Activated T-helper 17 cell treated with anti-CD3 and anti-CD28 coated beads, Interleukin-2, amount 50 U/mL, for 72 hours (primary cell): ENCODE results near the gene ABCC8. TPM values are rescaled to one million over a fixed set of nuclear protein-coding genes. Genes with fewer than 3 reads are reported as not detected.

Source experiments
- ATAC-seq: fragments of 150-1000 bp; cut with Tn5 transposase; replicated peaks from 2 replicates; pipeline ENCODE4 v1.10.0; 2021; ENCODE audit warnings: mild to moderate bottlenecking, moderate library complexity
- H3K27ac Mint-ChIP-seq: one replicate; pipeline ENCODE4 v1.8.0; 2022; ENCODE audit warnings: mixed read lengths
- H3K27me3 Mint-ChIP-seq: one replicate; pipeline ENCODE4 v1.8.0; 2022; ENCODE audit warnings: mixed read lengths
- H3K36me3 Mint-ChIP-seq: one replicate; pipeline ENCODE4 v1.8.0; 2022; ENCODE audit warnings: low read depth, mild to moderate bottlenecking, mixed read lengths
- H3K4me1 Mint-ChIP-seq: one replicate; pipeline ENCODE4 v1.8.0; 2022; ENCODE audit warnings: mixed read lengths
- H3K4me3 Mint-ChIP-seq: one replicate; pipeline ENCODE4 v1.8.0; 2022; ENCODE audit warnings: mild to moderate bottlenecking, mixed read lengths
- H3K9me3 Mint-ChIP-seq: one replicate; pipeline ENCODE4 v1.8.0; 2022; ENCODE audit warnings: mixed read lengths
- total RNA-seq, 2 donors: library from RNA; stranded (reverse); gene quantifications; one replicate each; pipeline ENCODE4 v1.2.3, GENCODE V29; 2022

The ABCC8 gene
- not detected for total RNA-seq

- ATAC-seq, result no peak
- Mint-ChIP-seq H3K4me1 (no peaks in the 10 kb centered on the region), H3K27me3 (peaks cover 50% of the 10 kb centered on the region), H3K4me3 (no peak within 1 kb of the TSS), H3K9me3 (no peaks in the 10 kb centered on the region), H3K27ac (no peak within 1 kb of the TSS), H3K36me3 (no peaks in the 10 kb centered on the region)
Observed at GRCh38 chr11:17476317-17477083, at the start of gene ABCC8. Gene ABCC8 (minus strand): TSS chr11:17476845. CDS start chr11:17476776, 69 bp downstream.

DNA sequence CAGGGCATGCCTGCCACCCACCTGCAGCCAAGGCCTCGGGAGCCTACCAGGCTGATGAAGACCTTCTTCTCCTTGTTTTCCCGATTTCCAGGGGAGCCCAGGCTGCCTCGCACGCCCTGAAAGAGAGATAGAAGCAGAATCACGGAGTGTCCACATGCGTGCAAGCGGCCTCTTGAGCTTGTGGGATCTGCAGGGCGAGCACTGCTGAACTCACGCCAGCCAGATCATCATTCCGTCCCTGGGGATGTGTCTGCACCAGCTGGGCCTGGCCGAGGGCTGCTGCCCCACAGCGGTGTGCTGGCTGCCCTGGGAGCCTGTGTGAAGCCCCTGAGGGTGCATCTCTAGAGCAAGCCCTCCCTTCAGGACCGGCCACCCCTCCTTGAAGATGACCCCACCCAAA lies 49.7 kb upstream of the ABCC8 start:
- H3K4me1 Mint-ChIP-seq, result no peaks in the 10 kb centered on the region
- ATAC-seq, result no peak
- H3K4me3 Mint-ChIP-seq, result no peak overlapping the region
- H3K36me3 Mint-ChIP-seq, result no peaks in the 10 kb centered on the region
- no peaks in the 10 kb centered on the region for H3K9me3 Mint-ChIP-seq
- no peak overlapping the region for H3K27ac Mint-ChIP-seq
- H3K27me3 Mint-ChIP-seq, result peaks cover 6% of the 10 kb centered on the region

DNA sequence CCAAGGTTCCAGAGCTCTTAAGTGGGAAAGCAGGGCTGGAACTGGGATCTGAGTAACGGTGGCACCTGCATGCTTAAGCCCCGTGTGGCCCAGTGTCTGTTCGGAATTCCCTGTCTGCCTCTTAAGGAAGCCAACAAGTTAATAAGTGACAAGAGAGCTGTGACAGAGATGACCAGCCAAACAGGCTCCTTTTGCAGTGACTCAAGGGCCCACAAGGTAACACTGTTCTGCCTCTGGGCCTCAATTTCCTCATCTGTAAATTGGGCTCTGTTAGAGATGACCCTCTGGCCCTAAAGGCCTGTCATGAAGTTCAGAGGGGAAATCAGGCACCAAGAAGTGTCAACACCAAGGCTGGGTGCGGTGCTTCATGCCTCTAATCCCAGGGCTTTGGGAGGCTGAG lies 48.9 kb upstream of the ABCC8 start:
- Mint-ChIP-seq H3K36me3 (no peaks in the 10 kb centered on the region), H3K27ac (no peak overlapping the region), H3K4me1 (no peaks in the 10 kb centered on the region), H3K4me3 (no peak overlapping the region), H3K9me3 (no peaks in the 10 kb centered on the region), H3K27me3 (peaks cover 6% of the 10 kb centered on the region)
- ATAC-seq, result no peak

DNA sequence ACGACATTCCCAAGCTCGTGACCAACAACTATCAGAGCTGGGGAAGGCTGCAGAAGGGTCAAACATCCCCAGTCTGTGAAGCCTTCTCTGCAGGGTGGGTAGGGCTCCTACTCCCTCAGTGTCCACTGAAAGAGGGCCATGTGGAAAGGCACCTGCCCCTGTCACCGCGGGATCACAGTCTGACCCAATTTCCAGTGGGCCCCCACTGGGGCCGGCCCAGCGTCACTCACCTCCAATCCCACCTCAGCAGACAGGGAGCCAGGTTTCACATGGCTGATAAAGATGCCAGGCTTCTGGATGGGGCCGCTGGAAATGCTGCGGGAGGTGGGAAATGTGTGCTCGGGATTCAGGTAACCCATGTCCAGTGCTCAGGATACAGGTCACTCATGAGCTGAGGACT lies 47.6 kb upstream of the ABCC8 start:
- no peak overlapping the region for H3K27ac Mint-ChIP-seq
- no peaks in the 10 kb centered on the region for H3K4me1 Mint-ChIP-seq
- H3K4me3 Mint-ChIP-seq, result no peak overlapping the region
- H3K27me3 Mint-ChIP-seq, result peaks cover 6% of the 10 kb centered on the region
- H3K9me3 Mint-ChIP-seq, result no peaks in the 10 kb centered on the region
- ATAC-seq, result no peak
- H3K36me3 Mint-ChIP-seq, result no peaks in the 10 kb centered on the region

- Mint-ChIP-seq H3K4me1 (no peaks in the 10 kb centered on the region), H3K27ac (no peak overlapping the region), H3K4me3 (no peak overlapping the region), H3K9me3 (no peaks in the 10 kb centered on the region), H3K36me3 (no peaks in the 10 kb centered on the region), H3K27me3 (peaks cover 6% of the 10 kb centered on the region)
- no peak for ATAC-seq
Observed at GRCh38 chr11:17522655-17523054, 46.0 kb upstream of the ABCC8 start.

- Mint-ChIP-seq H3K27ac (no peak overlapping the region), H3K36me3 (no peaks in the 10 kb centered on the region), H3K27me3 (peaks cover 5% of the 10 kb centered on the region), H3K4me1 (no peaks in the 10 kb centered on the region), H3K4me3 (no peak overlapping the region), H3K9me3 (no peaks in the 10 kb centered on the region)
- ATAC-seq, result no peak
Observed at GRCh38 chr11:17521106-17521900, 44.7 kb upstream of the ABCC8 start.

- Mint-ChIP-seq H3K4me1 (no peaks in the 10 kb centered on the region), H3K36me3 (no peaks in the 10 kb centered on the region), H3K9me3 (no peaks in the 10 kb centered on the region), H3K4me3 (no peak overlapping the region), H3K27ac (no peak overlapping the region), H3K27me3 (no peaks in the 10 kb centered on the region)
- no peak for ATAC-seq
Observed at GRCh38 chr11:17519061-17519885, 42.6 kb upstream of the ABCC8 start.

DNA sequence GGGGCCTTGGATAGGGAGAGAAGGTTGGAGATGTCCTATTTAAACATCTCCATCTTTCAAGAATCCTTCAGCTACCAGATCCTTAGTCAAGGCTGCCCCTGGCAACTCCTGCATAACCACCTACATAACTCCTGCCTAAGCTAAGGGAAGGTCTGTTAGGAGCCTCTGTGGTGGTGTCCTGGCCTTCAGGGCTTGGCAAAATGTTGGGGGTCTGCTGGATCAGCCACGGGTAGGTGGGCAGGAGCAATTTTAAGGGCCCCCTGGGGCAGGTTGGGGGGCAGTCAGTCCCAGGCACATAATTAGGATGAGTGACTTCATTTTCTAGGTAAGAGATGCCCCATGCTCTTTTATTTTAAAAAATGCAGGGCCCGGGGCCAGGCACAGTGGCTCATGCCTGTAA lies 41.7 kb upstream of the ABCC8 start:
- no peak for ATAC-seq
- Mint-ChIP-seq H3K36me3 (no peaks in the 10 kb centered on the region), H3K27ac (no peak overlapping the region), H3K27me3 (no peaks in the 10 kb centered on the region), H3K4me3 (no peak overlapping the region), H3K4me1 (no peaks in the 10 kb centered on the region), H3K9me3 (no peaks in the 10 kb centered on the region)

GRCh38 chr11:17517186-17517585 lies 40.5 kb upstream of the ABCC8 start:
- Mint-ChIP-seq H3K27me3 (peaks cover 3% of the 10 kb centered on the region), H3K4me1 (no peaks in the 10 kb centered on the region), H3K36me3 (no peaks in the 10 kb centered on the region), H3K27ac (no peak overlapping the region), H3K9me3 (no peaks in the 10 kb centered on the region), H3K4me3 (no peak overlapping the region)
- no peak for ATAC-seq

DNA sequence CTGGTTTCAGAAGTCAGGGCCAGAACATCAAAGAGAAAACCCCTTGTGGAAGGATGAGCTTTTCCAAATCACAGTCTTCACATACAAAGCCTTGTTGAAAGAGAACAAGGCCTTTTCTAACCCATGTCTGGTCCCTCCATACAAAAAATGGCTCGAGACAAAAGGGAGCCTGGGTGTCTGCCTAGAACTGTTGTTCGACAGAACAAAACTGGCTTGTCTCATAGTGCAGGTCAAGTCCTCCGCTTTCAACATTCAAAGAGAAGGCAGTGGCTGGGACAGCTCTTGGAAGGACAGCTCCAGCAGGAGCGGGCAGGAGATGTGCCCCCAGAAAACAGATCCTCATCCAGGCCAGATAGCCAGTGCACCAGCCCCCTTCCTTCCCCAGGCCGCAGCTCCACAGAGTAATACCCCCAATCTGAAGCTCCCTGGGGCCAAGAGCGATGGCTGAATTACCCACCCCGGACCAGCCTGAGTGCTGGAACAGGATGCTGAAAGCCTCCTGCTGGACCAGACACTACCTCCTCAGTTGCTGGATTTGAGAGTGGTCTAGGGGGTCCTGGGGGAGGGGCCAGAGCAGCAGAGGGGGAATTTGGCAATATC lies 40.0 kb upstream of the ABCC8 start:
- Mint-ChIP-seq H3K36me3 (no peaks in the 10 kb centered on the region), H3K4me3 (no peak overlapping the region)

GRCh38 chr11:17515443-17516176 lies 39.0 kb upstream of the ABCC8 start:
- H3K9me3 Mint-ChIP-seq, result no peaks in the 10 kb centered on the region
- no peak overlapping the region for H3K27ac Mint-ChIP-seq
- H3K4me1 Mint-ChIP-seq, result no peaks in the 10 kb centered on the region
- no peak for ATAC-seq
- H3K4me3 Mint-ChIP-seq, result no peak overlapping the region
- no peaks in the 10 kb centered on the region for H3K36me3 Mint-ChIP-seq
- peaks cover 3% of the 10 kb centered on the region for H3K27me3 Mint-ChIP-seq

More for the DNA sequence above, 40.0 kb upstream of the ABCC8 start:
- Mint-ChIP-seq H3K27ac (no peak overlapping the region), H3K4me1 (no peaks in the 10 kb centered on the region), H3K9me3 (no peaks in the 10 kb centered on the region), H3K27me3 (peaks cover 3% of the 10 kb centered on the region)
- ATAC-seq, result no peak

DNA sequence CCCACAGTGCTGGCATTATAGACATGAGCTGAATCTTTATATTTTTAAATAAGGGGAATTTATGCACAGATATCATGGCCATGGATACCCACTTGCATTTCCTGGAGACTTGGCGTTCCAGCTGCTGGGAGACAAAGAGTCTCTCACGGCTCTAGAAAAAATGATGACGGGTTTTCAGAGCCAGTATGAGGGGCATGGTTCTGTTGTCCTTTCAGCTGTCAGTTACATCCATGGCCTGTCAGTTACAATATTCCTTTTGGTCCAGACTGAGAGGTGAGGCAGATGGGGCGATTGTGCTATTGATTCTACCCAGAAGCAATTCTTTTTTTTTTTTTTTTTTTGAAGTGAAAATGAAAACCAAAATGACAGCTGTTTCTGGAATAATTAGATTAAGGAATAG lies 37.8 kb upstream of the ABCC8 start:
- ATAC-seq, result no peak
- no peaks in the 10 kb centered on the region for H3K9me3 Mint-ChIP-seq
- peaks cover 3% of the 10 kb centered on the region for H3K27me3 Mint-ChIP-seq
- no peaks in the 10 kb centered on the region for H3K4me1 Mint-ChIP-seq
- H3K4me3 Mint-ChIP-seq, result no peak overlapping the region
- H3K36me3 Mint-ChIP-seq, result no peaks in the 10 kb centered on the region
- H3K27ac Mint-ChIP-seq, result no peak overlapping the region

DNA sequence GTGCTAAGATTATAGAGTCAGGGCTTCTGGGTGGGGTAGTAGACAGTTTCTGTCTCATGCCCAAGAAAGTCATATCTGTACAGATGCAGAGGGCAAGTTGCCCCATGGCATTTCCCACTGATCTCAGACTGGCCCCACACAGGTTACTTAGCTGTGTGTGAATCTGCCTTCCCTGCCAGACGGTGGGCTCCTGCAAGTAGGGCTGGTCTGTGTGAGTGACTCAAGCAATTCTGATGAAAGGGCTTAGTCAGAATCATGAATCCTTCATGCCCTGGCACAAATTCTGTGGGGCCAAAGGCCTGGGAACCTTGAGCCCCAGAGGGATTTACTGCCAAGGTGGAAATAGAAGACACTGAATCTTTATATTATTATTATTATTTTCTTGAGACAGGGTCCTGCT lies 37.2 kb upstream of the ABCC8 start:
- ATAC-seq, result peak; percentile 12
- no peaks in the 10 kb centered on the region for H3K36me3 Mint-ChIP-seq

DNA sequence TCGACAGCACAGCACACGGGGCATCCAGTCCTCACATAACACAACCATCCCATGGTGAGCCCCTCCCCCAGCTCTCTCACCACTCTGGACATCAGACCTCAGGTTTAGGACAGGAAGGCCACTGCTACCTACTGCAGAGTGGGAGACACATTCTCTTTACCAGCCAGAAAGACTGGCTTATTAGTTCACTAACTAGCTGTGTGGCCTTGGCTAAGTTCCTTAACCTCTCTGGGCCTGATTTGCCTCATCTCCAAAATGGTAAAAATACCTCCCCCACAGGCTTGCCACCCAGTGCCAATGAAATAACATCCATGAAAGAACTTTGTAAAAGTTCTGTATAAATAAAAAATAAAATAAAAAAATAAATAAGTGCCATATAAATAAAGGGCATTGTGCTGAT lies 35.5 kb upstream of the ABCC8 start:
- Mint-ChIP-seq H3K9me3 (no peaks in the 10 kb centered on the region), H3K27ac (no peak overlapping the region), H3K36me3 (no peaks in the 10 kb centered on the region), H3K4me1 (no peaks in the 10 kb centered on the region), H3K4me3 (no peak overlapping the region), H3K27me3 (peaks cover 9% of the 10 kb centered on the region)
- ATAC-seq, result no peak

More for the DNA sequence above, 37.2 kb upstream of the ABCC8 start:
- no peak overlapping the region for H3K27ac Mint-ChIP-seq
- H3K4me1 Mint-ChIP-seq, result no peaks in the 10 kb centered on the region
- H3K4me3 Mint-ChIP-seq, result no peak overlapping the region
- H3K9me3 Mint-ChIP-seq, result no peaks in the 10 kb centered on the region
- peaks cover 7% of the 10 kb centered on the region for H3K27me3 Mint-ChIP-seq
